Neural cell (in vitro differentiated cells): Measurements from ENCODE around the gene ZFY. TPM values are rescaled to one million over a fixed set of nuclear protein-coding genes. Genes with fewer than 3 reads are reported as not detected.

Experiments used
- H2AFZ ChIP-seq: fragments of 200-600, 300-800 bp; sonication (generic), shearing (Covaris generic); 2 replicates; pipeline ENCODE4 v1.6.0; 2014; ENCODE audit warnings: low read depth, mild to moderate bottlenecking, antibody characterized with exemption, low read length, moderate library complexity
- H3F3A ChIP-seq: fragments of 200-600 bp; shearing (Covaris generic); 2 replicates; pipeline ENCODE4 v1.6.1; 2016; ENCODE audit warnings: mild to moderate bottlenecking, moderate library complexity, mixed read lengths, antibody characterized with exemption, low read length; ENCODE audit not compliant: insufficient read depth, poor library complexity, severe bottlenecking
- H3K27ac ChIP-seq: fragments of 200-600, 300-800 bp; sonication (generic), shearing (Covaris generic); 2 replicates; pipeline ENCODE4 v1.5.1; 2014; ENCODE audit warnings: mild to moderate bottlenecking, low read length, moderate library complexity
- H3K27me3 ChIP-seq: fragments of 300-800, 200-600 bp; sonication (generic), shearing (Covaris generic); 2 replicates; pipeline ENCODE4 v1.6.0; 2014; ENCODE audit warnings: mild to moderate bottlenecking, low read depth, low read length, moderate library complexity; ENCODE audit not compliant: insufficient read depth
- H3K36me3 ChIP-seq: fragments of 300-800, 200-600 bp; sonication (generic), shearing (Covaris generic); 2 replicates; pipeline ENCODE4 v1.5.1; 2014; ENCODE audit warnings: mild to moderate bottlenecking, antibody characterized with exemption, low read length, moderate library complexity; ENCODE audit not compliant: insufficient read depth
- H3K4me2 ChIP-seq: fragments of 300-800, 200-600 bp; sonication (generic), shearing (Covaris generic); 2 replicates; pipeline ENCODE4 v1.6.0; 2014; ENCODE audit warnings: mild to moderate bottlenecking, low read length
- H3K4me3 ChIP-seq: fragments of 300-800, 200-600 bp; sonication (generic), shearing (Covaris generic); 2 replicates; pipeline ENCODE4 v1.5.1; 2014; ENCODE audit warnings: mild to moderate bottlenecking, low read length, moderate library complexity
- H3K79me2 ChIP-seq: fragments of 200-600 bp; shearing (Covaris generic); replicated peaks from 2 replicates; pipeline ENCODE4 v1.6.0; 2014; ENCODE audit warnings: mild to moderate bottlenecking, low read length, moderate library complexity; ENCODE audit not compliant: insufficient read depth
- H3K9ac ChIP-seq: fragments of 300-800, 200-600 bp; sonication (generic), shearing (Covaris generic); 2 replicates; pipeline ENCODE4 v1.6.1; 2016; ENCODE audit warnings: mild to moderate bottlenecking, low read length, mixed read lengths
- H3K9me2 ChIP-seq: fragments of 200-600 bp; shearing (Covaris generic); 2 replicates; pipeline ENCODE4 v1.6.1; 2016; ENCODE audit warnings: mild to moderate bottlenecking, low read length, mixed read lengths; ENCODE audit not compliant: insufficient read depth
- H3K9me3 ChIP-seq: fragments of 200-600, 300-800 bp; sonication (generic), shearing (Covaris generic); 2 replicates; pipeline ENCODE4 v1.6.1; 2016; ENCODE audit warnings: mild to moderate bottlenecking, mixed run types, low read length, moderate library complexity, mixed read lengths
- H4K20me1 ChIP-seq: fragments of 200-600 bp; shearing (Covaris generic); 2 replicates; pipeline ENCODE4 v1.6.1; 2016; ENCODE audit warnings: mild to moderate bottlenecking, mixed run types; ENCODE audit not compliant: insufficient read depth
- CTCF ChIP-seq: fragments of 450-650 bp; IDR thresholded peaks from 2 replicates; pipeline ENCODE4 v1.5.1; 2014; ENCODE audit warnings: antibody characterized with exemption, mild to moderate bottlenecking, moderate library complexity; ENCODE audit not compliant: poor library complexity, severe bottlenecking
- EP300 ChIP-seq: fragments of 450-650 bp; conservative IDR thresholded peaks from 2 replicates; pipeline ENCODE4 v1.6.1; 2014; ENCODE audit warnings: antibody characterized with exemption, mild to moderate bottlenecking, moderate library complexity; ENCODE audit not compliant: poor library complexity, severe bottlenecking
- EZH2 ChIP-seq: fragments of 200-600, 300-800 bp; shearing (Covaris generic), sonication (generic); IDR thresholded peaks from 2 replicates; pipeline ENCODE4 v1.6.1; 2014; ENCODE audit warnings: antibody characterized with exemption, low read length, borderline replicate concordance, mild to moderate bottlenecking; ENCODE audit not compliant: insufficient read depth, poor library complexity, severe bottlenecking
- MXI1 ChIP-seq: fragments of 450-650 bp; conservative IDR thresholded peaks from 2 replicates; pipeline ENCODE4 v1.6.1; 2014; ENCODE audit warnings: antibody characterized with exemption, mild to moderate bottlenecking; ENCODE audit not compliant: poor library complexity, severe bottlenecking
- POLR2AphosphoS5 ChIP-seq: IDR thresholded peaks from 2 replicates; pipeline ENCODE4 v1.6.1; 2012
- RAD21 ChIP-seq: fragments of 450-650 bp; conservative IDR thresholded peaks from 2 replicates; pipeline ENCODE4 v1.6.1; 2014; ENCODE audit warnings: antibody characterized with exemption, mild to moderate bottlenecking, moderate library complexity
- REST ChIP-seq: IDR thresholded peaks from 2 replicates; pipeline ENCODE4 v1.6.1; 2012; ENCODE audit warnings: borderline replicate concordance
- SMC3 ChIP-seq: fragments of 450-650 bp; conservative IDR thresholded peaks from 2 replicates; pipeline ENCODE4 v1.6.1; 2014; ENCODE audit warnings: antibody characterized with exemption, mild to moderate bottlenecking, moderate library complexity; ENCODE audit not compliant: poor library complexity
- TAF1 ChIP-seq: IDR thresholded peaks from 2 replicates; pipeline ENCODE4 v1.6.1; 2012; ENCODE audit warnings: low read depth
- polyA plus RNA-seq: library from polyadenylated mRNA; depleted of rRNA; stranded (reverse); fragments of >200 nt; gene quantifications from 2 replicates; pipeline ENCODE4 v1.2.3, GENCODE V29; 2014

ZFY gene
- polyA plus RNA-seq, 1 donor from 2014 or later, result 15.5 TPM

- no peak overlapping the region for H3K27ac ChIP-seq
- no peak overlapping the region for H2AFZ ChIP-seq
- H3K79me2 ChIP-seq, result no peaks in the 10 kb centered on the region
- no peak overlapping the region for H3K9ac ChIP-seq
- no peaks in the 10 kb centered on the region for H3K9me3 ChIP-seq
- H4K20me1 ChIP-seq, result no peaks in the 10 kb centered on the region
- no peak for TF ChIP-seq TAF1
- TF ChIP-seq MXI1, result no peak
- TF ChIP-seq EP300, result no peak
- no peaks in the 10 kb centered on the region for H3F3A ChIP-seq
- no peak overlapping the region for H3K4me3 ChIP-seq
- H3K9me2 ChIP-seq, result no peaks in the 10 kb centered on the region
- no peak overlapping the region for H3K4me2 ChIP-seq
- H3K36me3 ChIP-seq, result no peaks in the 10 kb centered on the region
- H3K27me3 ChIP-seq, result no peaks in the 10 kb centered on the region
These were observed 29.6 kb downstream of the ZFY start for GRCh38 chrY:2964814-2965213.

GRCh38 chrY:2965629-2966028 is 30.4 kb downstream of the ZFY start:
- H3K27ac ChIP-seq, result no peak overlapping the region
- H3K79me2 ChIP-seq, result no peaks in the 10 kb centered on the region
- no peaks in the 10 kb centered on the region for H3K9me3 ChIP-seq
- TF ChIP-seq EZH2, result no peak
- no peak for TF ChIP-seq EP300
- no peak for TF ChIP-seq SMC3
- no peak for TF ChIP-seq TAF1
- TF ChIP-seq MXI1, result no peak
- TF ChIP-seq CTCF, result no peak
- no peak for TF ChIP-seq REST
- no peak for TF ChIP-seq POLR2AphosphoS5
- TF ChIP-seq RAD21, result no peak
- no peaks in the 10 kb centered on the region for H3K9me2 ChIP-seq
- H3K36me3 ChIP-seq, result no peaks in the 10 kb centered on the region
- no peak overlapping the region for H2AFZ ChIP-seq
- H4K20me1 ChIP-seq, result no peaks in the 10 kb centered on the region
- no peaks in the 10 kb centered on the region for H3K27me3 ChIP-seq
- H3K9ac ChIP-seq, result no peak overlapping the region
- no peaks in the 10 kb centered on the region for H3F3A ChIP-seq
- no peak overlapping the region for H3K4me3 ChIP-seq
- no peak overlapping the region for H3K4me2 ChIP-seq

GRCh38 chrY:2969561-2969960 is 34.4 kb downstream of the ZFY start:
- no peak overlapping the region for H3K4me2 ChIP-seq
- no peaks in the 10 kb centered on the region for H3K9me2 ChIP-seq
- H3F3A ChIP-seq, result no peaks in the 10 kb centered on the region
- no peak overlapping the region for H3K9ac ChIP-seq
- H4K20me1 ChIP-seq, result no peaks in the 10 kb centered on the region
- H2AFZ ChIP-seq, result no peak overlapping the region
- no peaks in the 10 kb centered on the region for H3K9me3 ChIP-seq
- H3K79me2 ChIP-seq, result no peaks in the 10 kb centered on the region
- H3K27ac ChIP-seq, result no peak overlapping the region
- H3K27me3 ChIP-seq, result no peaks in the 10 kb centered on the region
- TF ChIP-seq MXI1, result no peak
- TF ChIP-seq SMC3, result no peak
- TF ChIP-seq RAD21, result no peak
- TF ChIP-seq EZH2, result no peak
- no peak for TF ChIP-seq POLR2AphosphoS5
- no peak overlapping the region for H3K4me3 ChIP-seq
- no peaks in the 10 kb centered on the region for H3K36me3 ChIP-seq
